ENCODE measurements around the gene XRRA1.

XRRA1 gene

GRCh38 chr11:74847395-74847794 is 101.5 kb downstream of the XRRA1 start:
- POLR2A ChIA-PET, result no interaction called here
- no peak for TF ChIP-seq ARNT (IDR thresholded peaks at IDR 0.05)
- no peak for TF ChIP-seq TARDBP (IDR thresholded peaks at IDR 0.05)
- TF ChIP-seq FOXM1 (IDR thresholded peaks at IDR 0.05; ENCODE audit: borderline replicate concordance), result no peak
- no peak for TF ChIP-seq ELF4 (IDR thresholded peaks at IDR 0.05)
- TF ChIP-seq L3MBTL2 (conservative IDR thresholded peaks at IDR 0.05), result no peak
- TF ChIP-seq FOXA1 (IDR thresholded peaks at IDR 0.05), result no peak
- no peak for TF ChIP-seq SP1 (IDR thresholded peaks at IDR 0.05)
- TF ChIP-seq ZNF384 (IDR thresholded peaks at IDR 0.05), result no peak
- TF ChIP-seq HDGF (IDR thresholded peaks at IDR 0.05; ENCODE audit: borderline replicate concordance), result no peak
- TF ChIP-seq BHLHE40 (IDR thresholded peaks at IDR 0.05; ENCODE audit: borderline replicate concordance), result no peak
- TF ChIP-seq SUZ12 (IDR thresholded peaks at IDR 0.05), result no peak
- no peak for TF ChIP-seq FOXK2 (IDR thresholded peaks at IDR 0.05)
- no peak for TF ChIP-seq PKNOX1 (IDR thresholded peaks at IDR 0.05)
- DNase-seq (ENCODE audit: extremely low spot score), result no peak
- CTCF ChIA-PET, result no interaction called here

GRCh38 chr11:74846770-74847169 is 102.1 kb downstream of the XRRA1 start:
- CTCF ChIA-PET, result no interaction called here
- TF ChIP-seq L3MBTL2 (conservative IDR thresholded peaks at IDR 0.05), result no peak
- no peak for TF ChIP-seq ARNT (IDR thresholded peaks at IDR 0.05)
- DNase-seq (ENCODE audit: extremely low spot score), result no peak
- POLR2A ChIA-PET, result no interaction called here

- POLR2A ChIA-PET, result no interaction called here
- TF ChIP-seq FOXA1 (IDR thresholded peaks at IDR 0.05) (no peak), SP1 (IDR thresholded peaks at IDR 0.05) (no peak), SUZ12 (IDR thresholded peaks at IDR 0.05) (no peak), L3MBTL2 (conservative IDR thresholded peaks at IDR 0.05) (no peak), PKNOX1 (IDR thresholded peaks at IDR 0.05) (no peak), BHLHE40 (IDR thresholded peaks at IDR 0.05; ENCODE audit: borderline replicate concordance) (no peak), ARNT (IDR thresholded peaks at IDR 0.05) (no peak), ELF4 (IDR thresholded peaks at IDR 0.05) (no peak), LEF1 (IDR thresholded peaks at IDR 0.05; ENCODE audit: borderline replicate concordance) (no peak), CTBP1 (IDR thresholded peaks at IDR 0.05; ENCODE audit: borderline replicate concordance) (no peak), FOXK2 (IDR thresholded peaks at IDR 0.05) (no peak), FOXM1 (IDR thresholded peaks at IDR 0.05; ENCODE audit: borderline replicate concordance) (no peak), NFRKB (IDR thresholded peaks at IDR 0.05) (no peak)
- DNase-seq (ENCODE audit: extremely low spot score), result no peak
- CTCF ChIA-PET, result interaction anchor here (0.6 kb wide), 1 partner anchor 8 kb away, joined by 3 read pairs; no protein-coding TSS in a partner anchor
Measured at GRCh38 chr11:74845978-74846517, 102.8 kb downstream of the XRRA1 start.

GRCh38 chr11:74844865-74845264 is 104.0 kb downstream of the XRRA1 start:
- TF ChIP-seq FOXA1 (IDR thresholded peaks at IDR 0.05) (no peak), NFRKB (IDR thresholded peaks at IDR 0.05) (no peak), ARNT (IDR thresholded peaks at IDR 0.05) (no peak), CTBP1 (IDR thresholded peaks at IDR 0.05; ENCODE audit: borderline replicate concordance) (no peak), ELF4 (IDR thresholded peaks at IDR 0.05) (no peak), HDGF (IDR thresholded peaks at IDR 0.05; ENCODE audit: borderline replicate concordance) (no peak), BHLHE40 (IDR thresholded peaks at IDR 0.05; ENCODE audit: borderline replicate concordance) (no peak), FOXM1 (IDR thresholded peaks at IDR 0.05; ENCODE audit: borderline replicate concordance) (no peak), FOXK2 (IDR thresholded peaks at IDR 0.05) (no peak), LEF1 (IDR thresholded peaks at IDR 0.05; ENCODE audit: borderline replicate concordance) (no peak), ZNF384 (IDR thresholded peaks at IDR 0.05) (no peak), L3MBTL2 (conservative IDR thresholded peaks at IDR 0.05) (no peak), SUZ12 (IDR thresholded peaks at IDR 0.05) (no peak)
- no peak for DNase-seq (ENCODE audit: extremely low spot score)
- ChIA-PET CTCF (no interaction called here), POLR2A (no interaction called here)

GRCh38 chr11:74844072-74844471 is 104.8 kb downstream of the XRRA1 start:
- POLR2A ChIA-PET, result no interaction called here
- DNase-seq (ENCODE audit: extremely low spot score), result no peak
- TF ChIP-seq FOXA1 (IDR thresholded peaks at IDR 0.05) (no peak), ELF4 (IDR thresholded peaks at IDR 0.05) (no peak), LEF1 (IDR thresholded peaks at IDR 0.05; ENCODE audit: borderline replicate concordance) (no peak), ARNT (IDR thresholded peaks at IDR 0.05) (no peak), TARDBP (IDR thresholded peaks at IDR 0.05) (no peak), SP1 (IDR thresholded peaks at IDR 0.05) (no peak), NFRKB (IDR thresholded peaks at IDR 0.05) (no peak), L3MBTL2 (conservative IDR thresholded peaks at IDR 0.05) (no peak)
- CTCF ChIA-PET, result interaction anchor here (0.6 kb wide), 1 partner anchor 189 kb away, joined by 7 read pairs; no protein-coding TSS in a partner anchor

GRCh38 chr11:74842967-74843366 is 105.9 kb downstream of the XRRA1 start:
- POLR2A ChIA-PET, result no interaction called here

More at GRCh38 chr11:74842967-74843366, 105.9 kb downstream of the XRRA1 start:
- no peak for DNase-seq (ENCODE audit: extremely low spot score)
- CTCF ChIA-PET, result no interaction called here
- TF ChIP-seq ZNF384 (IDR thresholded peaks at IDR 0.05) (no peak), L3MBTL2 (conservative IDR thresholded peaks at IDR 0.05) (no peak), FOXK2 (IDR thresholded peaks at IDR 0.05) (no peak), PKNOX1 (IDR thresholded peaks at IDR 0.05) (no peak), TARDBP (IDR thresholded peaks at IDR 0.05) (no peak), SP1 (IDR thresholded peaks at IDR 0.05) (no peak), ARNT (IDR thresholded peaks at IDR 0.05) (no peak), BHLHE40 (IDR thresholded peaks at IDR 0.05; ENCODE audit: borderline replicate concordance) (no peak), NFRKB (IDR thresholded peaks at IDR 0.05) (no peak), HDGF (IDR thresholded peaks at IDR 0.05; ENCODE audit: borderline replicate concordance) (no peak), FOXA1 (IDR thresholded peaks at IDR 0.05) (no peak), ELF4 (IDR thresholded peaks at IDR 0.05) (no peak), SUZ12 (IDR thresholded peaks at IDR 0.05) (no peak), CTBP1 (IDR thresholded peaks at IDR 0.05; ENCODE audit: borderline replicate concordance) (no peak), FOXM1 (IDR thresholded peaks at IDR 0.05; ENCODE audit: borderline replicate concordance) (no peak)
